ENCODE measurements around the gene MRGPRG. TPM values are rescaled to one million over a fixed set of nuclear protein-coding genes. Genes with fewer than 3 reads are reported as not detected.

MRGPRG gene
- total RNA-seq, 1 experiment from 2014 or later = not detected

DNA sequence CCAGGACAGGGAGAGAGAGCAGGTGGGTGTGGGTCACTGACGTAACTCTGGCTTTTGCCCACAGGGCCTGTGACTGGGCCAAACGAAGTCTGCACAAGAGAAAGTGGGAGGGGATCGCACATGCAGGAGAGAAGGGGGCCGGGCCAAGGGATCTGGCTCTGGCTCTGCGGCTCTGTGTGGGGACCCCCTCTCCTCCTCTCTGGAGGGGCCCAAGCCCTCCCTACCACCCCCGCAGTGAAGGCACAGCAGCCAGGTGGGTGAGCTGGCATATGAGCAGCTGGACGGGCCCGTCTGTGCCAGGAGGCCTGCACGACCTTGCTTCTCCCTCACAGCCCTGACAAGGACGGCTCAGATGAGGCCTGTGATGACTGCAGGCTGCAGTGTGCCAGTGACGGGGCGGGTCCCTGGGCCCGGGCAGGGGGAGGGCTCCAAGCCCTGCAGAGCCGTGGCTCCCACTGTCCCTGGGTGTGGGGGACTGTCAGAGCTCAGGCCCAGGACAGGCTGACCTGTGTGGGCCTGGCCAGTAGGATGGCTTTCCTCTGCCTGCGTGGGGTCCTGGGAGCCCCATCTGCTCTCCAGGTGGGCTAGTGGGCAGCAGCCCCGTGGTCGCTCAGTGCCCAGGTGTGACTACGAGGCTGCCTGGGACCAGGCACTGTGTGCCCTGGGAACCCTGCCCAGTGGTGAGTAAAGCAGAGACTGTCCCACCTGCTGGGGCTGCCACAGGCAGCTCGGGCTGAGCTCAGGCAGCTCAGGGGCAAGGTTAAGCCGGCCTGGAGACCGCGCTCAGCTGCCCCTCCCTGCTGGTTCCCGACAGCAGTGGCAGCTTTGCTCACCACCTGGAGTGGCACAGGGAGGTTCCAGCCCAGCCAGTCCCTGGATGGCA is 22.2 kb downstream of the MRGPRG start:
- ChIA-PET POLR2A (no interaction called here), CTCF (interaction anchor here (1.0 to 2.0 kb wide), 9 partner anchors 7 to 144 kb away, joined by 3 to 11 read pairs (median 6); no protein-coding TSS in a partner anchor)
- Mint-ChIP-seq H3K27ac (no peak overlapping the region), H3K27me3 (ENCODE audit: low read depth) (peaks cover 5% of the 10 kb centered on the region), H3K4me3 (no peak overlapping the region), H3K9me3 (peaks cover 4% of the 10 kb centered on the region), H3K36me3 (peaks cover 4% of the 10 kb centered on the region; the same call in 1 of the 2 replicates), H3K4me1 (peaks cover 8% of the 10 kb centered on the region; the same call in 1 of the 2 replicates)
- DNase-seq (ENCODE audit: low spot score) (no peak), ATAC-seq (no peak)
- TF ChIP-seq FOXJ3 (CRISPR knock-in tag; IDR thresholded peaks at IDR 0.05; ENCODE audit: borderline replicate concordance) (no peak), GABPB1 (CRISPR knock-in tag; IDR thresholded peaks at IDR 0.05) (no peak), ZNF416 (CRISPR knock-in tag; IDR thresholded peaks at IDR 0.05) (no peak), TEAD1 (CRISPR knock-in tag; IDR thresholded peaks at IDR 0.05) (no peak), NFE2L1 (CRISPR knock-in tag; IDR thresholded peaks at IDR 0.05) (no peak), ESRRA (CRISPR knock-in tag; IDR thresholded peaks at IDR 0.05; ENCODE audit: borderline replicate concordance) (no peak), E2F1 (CRISPR knock-in tag; IDR thresholded peaks at IDR 0.05) (no peak), AFF4 (CRISPR knock-in tag; IDR thresholded peaks at IDR 0.05; ENCODE audit: borderline replicate concordance) (no peak), HMGXB4 (CRISPR knock-in tag; IDR thresholded peaks at IDR 0.05) (no peak), ATF1 (CRISPR knock-in tag; IDR thresholded peaks at IDR 0.05) (no peak), NR1H2 (CRISPR knock-in tag; IDR thresholded peaks at IDR 0.05) (no peak), NR2C2 (CRISPR knock-in tag; IDR thresholded peaks at IDR 0.05) (no peak)
- TF ChIP-seq, protein P1, sequence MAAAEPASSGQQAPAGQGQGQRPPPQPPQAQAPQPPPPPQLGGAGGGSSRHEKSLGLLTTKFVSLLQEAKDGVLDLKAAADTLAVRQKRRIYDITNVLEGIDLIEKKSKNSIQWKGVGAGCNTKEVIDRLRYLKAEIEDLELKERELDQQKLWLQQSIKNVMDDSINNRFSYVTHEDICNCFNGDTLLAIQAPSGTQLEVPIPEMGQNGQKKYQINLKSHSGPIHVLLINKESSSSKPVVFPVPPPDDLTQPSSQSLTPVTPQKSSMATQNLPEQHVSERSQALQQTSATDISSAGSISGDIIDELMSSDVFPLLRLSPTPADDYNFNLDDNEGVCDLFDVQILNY (CRISPR knock-in tag; IDR thresholded peaks at IDR 0.05) = no peak
- TF ChIP-seq, protein P2, sequence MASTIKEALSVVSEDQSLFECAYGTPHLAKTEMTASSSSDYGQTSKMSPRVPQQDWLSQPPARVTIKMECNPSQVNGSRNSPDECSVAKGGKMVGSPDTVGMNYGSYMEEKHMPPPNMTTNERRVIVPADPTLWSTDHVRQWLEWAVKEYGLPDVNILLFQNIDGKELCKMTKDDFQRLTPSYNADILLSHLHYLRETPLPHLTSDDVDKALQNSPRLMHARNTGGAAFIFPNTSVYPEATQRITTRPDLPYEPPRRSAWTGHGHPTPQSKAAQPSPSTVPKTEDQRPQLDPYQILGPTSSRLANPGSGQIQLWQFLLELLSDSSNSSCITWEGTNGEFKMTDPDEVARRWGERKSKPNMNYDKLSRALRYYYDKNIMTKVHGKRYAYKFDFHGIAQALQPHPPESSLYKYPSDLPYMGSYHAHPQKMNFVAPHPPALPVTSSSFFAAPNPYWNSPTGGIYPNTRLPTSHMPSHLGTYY (CRISPR knock-in tag; IDR thresholded peaks at IDR 0.05) = no peak
- TF ChIP-seq, protein P3, sequence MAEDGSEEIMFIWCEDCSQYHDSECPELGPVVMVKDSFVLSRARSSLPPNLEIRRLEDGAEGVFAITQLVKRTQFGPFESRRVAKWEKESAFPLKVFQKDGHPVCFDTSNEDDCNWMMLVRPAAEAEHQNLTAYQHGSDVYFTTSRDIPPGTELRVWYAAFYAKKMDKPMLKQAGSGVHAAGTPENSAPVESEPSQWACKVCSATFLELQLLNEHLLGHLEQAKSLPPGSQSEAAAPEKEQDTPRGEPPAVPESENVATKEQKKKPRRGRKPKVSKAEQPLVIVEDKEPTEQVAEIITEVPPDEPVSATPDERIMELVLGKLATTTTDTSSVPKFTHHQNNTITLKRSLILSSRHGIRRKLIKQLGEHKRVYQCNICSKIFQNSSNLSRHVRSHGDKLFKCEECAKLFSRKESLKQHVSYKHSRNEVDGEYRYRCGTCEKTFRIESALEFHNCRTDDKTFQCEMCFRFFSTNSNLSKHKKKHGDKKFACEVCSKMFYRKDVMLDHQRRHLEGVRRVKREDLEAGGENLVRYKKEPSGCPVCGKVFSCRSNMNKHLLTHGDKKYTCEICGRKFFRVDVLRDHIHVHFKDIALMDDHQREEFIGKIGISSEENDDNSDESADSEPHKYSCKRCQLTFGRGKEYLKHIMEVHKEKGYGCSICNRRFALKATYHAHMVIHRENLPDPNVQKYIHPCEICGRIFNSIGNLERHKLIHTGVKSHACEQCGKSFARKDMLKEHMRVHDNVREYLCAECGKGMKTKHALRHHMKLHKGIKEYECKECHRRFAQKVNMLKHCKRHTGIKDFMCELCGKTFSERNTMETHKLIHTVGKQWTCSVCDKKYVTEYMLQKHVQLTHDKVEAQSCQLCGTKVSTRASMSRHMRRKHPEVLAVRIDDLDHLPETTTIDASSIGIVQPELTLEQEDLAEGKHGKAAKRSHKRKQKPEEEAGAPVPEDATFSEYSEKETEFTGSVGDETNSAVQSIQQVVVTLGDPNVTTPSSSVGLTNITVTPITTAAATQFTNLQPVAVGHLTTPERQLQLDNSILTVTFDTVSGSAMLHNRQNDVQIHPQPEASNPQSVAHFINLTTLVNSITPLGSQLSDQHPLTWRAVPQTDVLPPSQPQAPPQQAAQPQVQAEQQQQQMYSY (CRISPR knock-in tag; IDR thresholded peaks at IDR 0.05) = no peak
- TF ChIP-seq, protein P4, sequence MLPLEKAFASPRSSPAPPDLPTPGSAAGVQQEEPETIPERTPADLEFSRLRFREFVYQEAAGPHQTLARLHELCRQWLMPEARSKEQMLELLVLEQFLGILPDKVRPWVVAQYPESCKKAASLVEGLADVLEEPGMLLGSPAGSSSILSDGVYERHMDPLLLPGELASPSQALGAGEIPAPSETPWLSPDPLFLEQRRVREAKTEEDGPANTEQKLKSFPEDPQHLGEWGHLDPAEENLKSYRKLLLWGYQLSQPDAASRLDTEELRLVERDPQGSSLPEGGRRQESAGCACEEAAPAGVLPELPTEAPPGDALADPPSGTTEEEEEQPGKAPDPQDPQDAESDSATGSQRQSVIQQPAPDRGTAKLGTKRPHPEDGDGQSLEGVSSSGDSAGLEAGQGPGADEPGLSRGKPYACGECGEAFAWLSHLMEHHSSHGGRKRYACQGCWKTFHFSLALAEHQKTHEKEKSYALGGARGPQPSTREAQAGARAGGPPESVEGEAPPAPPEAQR (CRISPR knock-in tag; IDR thresholded peaks at IDR 0.05) = no peak
- TF ChIP-seq, protein P5, sequence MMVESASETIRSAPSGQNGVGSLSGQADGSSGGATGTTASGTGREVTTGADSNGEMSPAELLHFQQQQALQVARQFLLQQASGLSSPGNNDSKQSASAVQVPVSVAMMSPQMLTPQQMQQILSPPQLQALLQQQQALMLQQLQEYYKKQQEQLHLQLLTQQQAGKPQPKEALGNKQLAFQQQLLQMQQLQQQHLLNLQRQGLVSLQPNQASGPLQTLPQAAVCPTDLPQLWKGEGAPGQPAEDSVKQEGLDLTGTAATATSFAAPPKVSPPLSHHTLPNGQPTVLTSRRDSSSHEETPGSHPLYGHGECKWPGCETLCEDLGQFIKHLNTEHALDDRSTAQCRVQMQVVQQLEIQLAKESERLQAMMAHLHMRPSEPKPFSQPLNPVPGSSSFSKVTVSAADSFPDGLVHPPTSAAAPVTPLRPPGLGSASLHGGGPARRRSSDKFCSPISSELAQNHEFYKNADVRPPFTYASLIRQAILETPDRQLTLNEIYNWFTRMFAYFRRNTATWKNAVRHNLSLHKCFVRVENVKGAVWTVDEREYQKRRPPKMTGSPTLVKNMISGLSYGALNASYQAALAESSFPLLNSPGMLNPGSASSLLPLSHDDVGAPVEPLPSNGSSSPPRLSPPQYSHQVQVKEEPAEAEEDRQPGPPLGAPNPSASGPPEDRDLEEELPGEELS (CRISPR knock-in tag; IDR thresholded peaks at IDR 0.05) = no peak
- TF ChIP-seq, protein P6, sequence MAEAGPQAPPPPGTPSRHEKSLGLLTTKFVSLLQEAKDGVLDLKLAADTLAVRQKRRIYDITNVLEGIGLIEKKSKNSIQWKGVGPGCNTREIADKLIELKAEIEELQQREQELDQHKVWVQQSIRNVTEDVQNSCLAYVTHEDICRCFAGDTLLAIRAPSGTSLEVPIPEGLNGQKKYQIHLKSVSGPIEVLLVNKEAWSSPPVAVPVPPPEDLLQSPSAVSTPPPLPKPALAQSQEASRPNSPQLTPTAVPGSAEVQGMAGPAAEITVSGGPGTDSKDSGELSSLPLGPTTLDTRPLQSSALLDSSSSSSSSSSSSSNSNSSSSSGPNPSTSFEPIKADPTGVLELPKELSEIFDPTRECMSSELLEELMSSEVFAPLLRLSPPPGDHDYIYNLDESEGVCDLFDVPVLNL (CRISPR knock-in tag; IDR thresholded peaks at IDR 0.05; ENCODE audit: borderline replicate concordance, low read depth) = no peak
